Upper lobe of left lung (tissue), 6 donors: ENCODE measurements around the gene LILRB3. TPM values are rescaled to one million over a fixed set of nuclear protein-coding genes. Genes with fewer than 3 reads are reported as not detected.
A peak's percentile ranks its signal among the peaks of the same experiment; 100 is the strongest.
"Not testable (repeated sequence)": the region's sequence is repeated elsewhere in the genome, so short reads cannot be mapped to it uniquely, and the experiment has no call there.

Source experiments
- ATAC-seq, 2 donors: fragments of 200-7000 bp; cut with Tn5 transposase; one replicate each; pipeline ENCODE4 v1.9.1; 2022; ENCODE audit warnings: mild to moderate bottlenecking in 2 of 2, moderate library complexity in 2 of 2; ENCODE audit not compliant: low FRiP score in 2 of 2
- DNase-seq, 2 donors: peaks; one replicate each; pipeline ENCODE4 v3.0.0-alpha.2; 2019 to 2020
- H3K27ac ChIP-seq, 4 donors: fragments of 200-600 bp; sonication (generic); one replicate each; pipeline ENCODE4 v1.5.1; 2016 to 2019
- H3K27me3 ChIP-seq, 4 donors: fragments of 200-600 bp; sonication (generic); one replicate each; pipeline ENCODE4 v1.5.1; 2017 to 2019
- H3K36me3 ChIP-seq, 4 donors: fragments of 200-600 bp; sonication (generic); one replicate each; pipeline ENCODE4 v1.5.1; 2016 to 2019
- H3K4me1 ChIP-seq, 4 donors: fragments of 200-600 bp; sonication (generic); one replicate each; pipeline ENCODE4 v1.5.1; 2018 to 2019
- H3K4me3 ChIP-seq, 4 donors: fragments of 200-600 bp; sonication (generic); one replicate each; pipeline ENCODE4 v1.5.1; 2017 to 2019; ENCODE audit warnings: mild to moderate bottlenecking in 2 of 4, moderate library complexity in 1 of 4
- H3K9me3 ChIP-seq, 4 donors: fragments of 200-600 bp; sonication (generic); one replicate each; pipeline ENCODE4 v1.5.1; 2018 to 2019
- EP300 ChIP-seq, 4 donors: sonication (generic); formaldehyde crosslinking; IDR thresholded peaks; one replicate each; pipeline ENCODE4 v1.5.1; 2017; ENCODE audit warnings: antibody characterized with exemption in 4 of 4, control low read depth in 2 of 4
- POLR2A ChIP-seq, 4 donors: fragments of 450-650 bp; IDR thresholded peaks; one replicate each; pipeline ENCODE4 v1.5.1; 2016 to 2017; ENCODE audit warnings: antibody characterized with exemption in 4 of 4, mild to moderate bottlenecking in 2 of 4
- POLR2AphosphoS5 ChIP-seq, 2 donors: sonication (generic); formaldehyde crosslinking; IDR thresholded peaks; one replicate each; pipeline ENCODE4 v1.5.1; 2017; ENCODE audit warnings: antibody characterized with exemption in 2 of 2
- WGBS, 2 donors: methylation state at CpG; one replicate each; pipeline ENCODE4 v1.1.5; 2017 to 2018; 5-methylcytosine and 5-hydroxymethylcytosine counted together
- total RNA-seq, 6 donors: library from RNA; depleted of rRNA in 4 of 6; stranded (reverse); fragments of >200 nt in 4 of 6; gene quantifications; one replicate each; pipeline versions ENCODE4 v1.1.0 to v1.2.1, GENCODE V29; 2016 to 2021
- TF ChIP-seq, protein P1 (sequence below), 6 experiments: fragments of 450-650 bp in 4 of 6; fragments of 200-600 bp in 2 of 6; sonication (generic) in 2 of 6; IDR thresholded peaks; one replicate each; pipeline ENCODE4 v1.5.1; 2016 to 2019; ENCODE audit warnings: antibody characterized with exemption in 6 of 6
- donor health status: DM: no; HTN: no; CAD: no; lungs with moderate emphysema.
- donor health status: DM: no; HTN: yes; CAD: no; lungs with severe emphysema.

LILRB3 gene
- 100 to 1,000 TPM in 1 of 6 donors, 10 to 100 TPM in 5; 43.4 to 106 (median 70.7) TPM for total RNA-seq

DNA sequence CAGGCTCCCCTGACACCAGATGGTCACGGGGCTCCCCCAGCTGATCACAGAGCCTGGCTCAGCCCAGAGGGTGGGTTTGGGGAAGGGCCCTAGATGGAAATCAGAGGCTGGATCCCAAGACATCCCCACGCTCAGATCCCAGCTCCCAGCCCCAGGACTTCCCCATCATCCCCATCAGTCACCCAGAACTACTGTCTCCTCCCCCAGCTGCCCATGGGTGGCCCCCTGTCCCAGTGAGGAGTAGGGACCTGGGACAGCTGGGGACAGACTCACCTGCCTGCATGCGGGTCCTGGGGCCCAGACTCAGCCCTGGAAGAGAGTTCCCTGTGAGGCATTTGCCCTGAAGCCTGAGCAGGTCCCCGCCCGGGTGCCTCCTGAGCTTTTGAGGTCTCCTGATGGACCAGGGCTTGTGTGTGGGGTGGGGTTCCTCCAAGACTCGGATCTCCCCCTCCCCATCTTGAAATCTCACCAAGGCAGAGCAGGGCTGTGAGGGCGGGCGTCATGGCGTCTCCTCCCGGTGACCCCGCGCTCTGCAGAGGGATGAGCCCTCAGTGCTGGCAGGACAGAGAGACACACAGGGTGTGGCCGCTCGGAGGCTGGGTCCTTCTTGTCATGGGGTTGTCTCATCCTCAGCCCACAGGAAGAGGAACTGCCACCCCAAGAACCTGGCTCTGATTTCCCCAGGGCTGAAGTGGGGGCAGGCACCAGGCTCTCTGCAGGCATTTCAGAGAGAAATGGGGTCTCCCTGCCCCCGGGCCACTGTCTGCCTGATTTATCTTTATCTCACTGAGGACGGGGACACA is at the start of gene LILRB3:
TSS of gene LILRB3 (minus strand) at position 534 of the 803 bp plus-strand sequence. CDS start at position 503, 31 bp downstream.
- DNase-seq (peak in 1 of 2 donors; percentile 87), ATAC-seq (peak; percentile 81 to 88)
- peak in 1 of 4 donors; percentile 48 for TF ChIP-seq POLR2A (IDR thresholded peaks at IDR 0.05)
- peak in 1 of 2 donors; percentile 14 for TF ChIP-seq POLR2AphosphoS5 (IDR thresholded peaks at IDR 0.05)
- not testable (repeated sequence) for H3K27me3 ChIP-seq, H3K9me3 ChIP-seq, H3K4me1 ChIP-seq
- Histone ChIP-seq H3K27ac (peak within 1 kb of the TSS; percentile 67 to 87 (median 82)), H3K4me3 (peak within 1 kb of the TSS in 3 of 4 donors; percentile 22 to 48 (median 34)), H3K36me3 (peaks cover 0 to 19% (median 3%) of the 10 kb centered on the region in 4 donors)
- WGBS, 2 donors = 45 to 66% methylated on average over 12 to 14 of the region's 16 CpGs

DNA sequence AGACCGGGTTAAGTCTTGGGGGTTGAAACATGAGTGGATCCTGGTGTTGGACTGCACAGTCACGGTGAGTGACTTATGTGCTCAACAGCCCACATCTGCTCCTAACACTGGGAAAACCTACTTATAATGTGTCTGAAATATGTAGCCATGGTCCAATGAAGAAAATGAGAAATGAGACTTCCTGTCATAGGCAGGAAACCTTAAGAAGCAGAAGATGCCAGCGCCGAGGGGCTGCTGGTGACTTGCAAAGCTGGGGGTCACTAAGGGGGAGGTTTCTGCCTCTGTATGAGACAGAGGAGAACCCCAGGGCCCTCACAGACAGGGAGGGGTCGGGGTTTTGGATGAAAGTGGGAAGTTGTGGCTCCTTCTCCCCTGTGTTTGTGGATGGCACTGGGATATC is 49.4 kb upstream of the LILRB3 start:
- peak; percentile 36 to 53 for ATAC-seq
- not testable (repeated sequence) for H3K9me3 ChIP-seq, DNase-seq, H3K27me3 ChIP-seq, H3K4me3 ChIP-seq, H3K4me1 ChIP-seq, H3K36me3 ChIP-seq
- peak overlapping the region in 3 of 4 donors; percentile 21 to 56 (median 49) for H3K27ac ChIP-seq
- 57 to 68% methylated on average over 5 of the region's 5 CpGs for WGBS, 2 donors

DNA sequence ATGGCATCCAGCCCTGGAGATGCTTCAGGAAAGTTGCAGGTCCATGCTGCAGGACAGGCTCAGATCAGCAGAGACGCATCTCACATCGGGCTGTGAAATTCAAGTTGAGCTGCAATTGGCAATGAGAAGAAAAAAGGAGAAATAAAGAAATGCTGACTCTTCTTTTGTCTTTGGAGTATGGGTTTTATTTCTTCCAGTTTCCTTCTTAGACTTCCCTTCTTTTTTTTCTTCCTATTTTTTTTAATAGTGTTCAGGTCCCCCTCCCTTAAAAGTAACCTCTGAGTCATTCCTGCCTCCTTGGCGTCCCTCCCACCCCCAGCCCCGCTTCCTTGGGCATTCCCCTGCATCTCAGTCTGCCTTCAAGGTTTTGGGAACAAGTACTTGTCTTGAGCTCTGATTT is 48.8 kb upstream of the LILRB3 start:
- ATAC-seq = peak; percentile 19 to 74
- H3K4me3 ChIP-seq, H3K36me3 ChIP-seq, H3K27me3 ChIP-seq, DNase-seq, H3K4me1 ChIP-seq, H3K9me3 ChIP-seq: not testable (repeated sequence)
- peak overlapping the region in 3 of 4 donors; percentile 48 to 56 (median 56) for H3K27ac ChIP-seq
- 59 to 62% methylated on average over 4 of the region's 4 CpGs for WGBS, 2 donors

DNA sequence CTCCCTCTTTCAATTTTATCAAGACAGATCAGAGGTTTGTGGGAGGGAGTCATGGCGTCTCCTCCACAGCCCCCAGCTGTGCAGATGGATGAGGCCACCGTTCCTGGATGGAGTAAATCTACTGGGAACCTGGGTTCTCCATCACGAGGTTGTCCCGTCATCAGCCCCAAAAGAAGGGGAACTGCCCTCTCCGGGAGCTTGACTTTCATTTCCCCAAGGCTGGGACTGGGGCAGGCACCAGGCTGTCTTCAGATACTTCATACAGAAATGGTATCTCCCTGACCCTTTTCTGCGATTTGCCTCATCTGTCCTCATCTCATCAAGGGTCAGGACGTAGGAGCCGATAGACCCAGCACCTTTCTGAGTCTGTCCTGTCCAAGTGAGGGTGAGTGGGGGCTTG is 48.3 kb upstream of the LILRB3 start:
- Histone ChIP-seq H3K9me3 (no peaks in the 10 kb centered on the region), H3K27me3 (no peaks in the 10 kb centered on the region), H3K36me3 (no peaks in the 10 kb centered on the region), H3K4me1 (no peaks in the 10 kb centered on the region), H3K27ac (peak overlapping the region in 2 of 4 donors; percentile 48 to 56), H3K4me3 (no peak overlapping the region)
- peak; percentile 51 to 88 for ATAC-seq
- peak in 1 of 2 donors; percentile 69 for DNase-seq
- WGBS, 2 donors = 68 to 73% methylated on average over 5 to 8 of the region's 8 CpGs
- TF ChIP-seq, protein P1, sequence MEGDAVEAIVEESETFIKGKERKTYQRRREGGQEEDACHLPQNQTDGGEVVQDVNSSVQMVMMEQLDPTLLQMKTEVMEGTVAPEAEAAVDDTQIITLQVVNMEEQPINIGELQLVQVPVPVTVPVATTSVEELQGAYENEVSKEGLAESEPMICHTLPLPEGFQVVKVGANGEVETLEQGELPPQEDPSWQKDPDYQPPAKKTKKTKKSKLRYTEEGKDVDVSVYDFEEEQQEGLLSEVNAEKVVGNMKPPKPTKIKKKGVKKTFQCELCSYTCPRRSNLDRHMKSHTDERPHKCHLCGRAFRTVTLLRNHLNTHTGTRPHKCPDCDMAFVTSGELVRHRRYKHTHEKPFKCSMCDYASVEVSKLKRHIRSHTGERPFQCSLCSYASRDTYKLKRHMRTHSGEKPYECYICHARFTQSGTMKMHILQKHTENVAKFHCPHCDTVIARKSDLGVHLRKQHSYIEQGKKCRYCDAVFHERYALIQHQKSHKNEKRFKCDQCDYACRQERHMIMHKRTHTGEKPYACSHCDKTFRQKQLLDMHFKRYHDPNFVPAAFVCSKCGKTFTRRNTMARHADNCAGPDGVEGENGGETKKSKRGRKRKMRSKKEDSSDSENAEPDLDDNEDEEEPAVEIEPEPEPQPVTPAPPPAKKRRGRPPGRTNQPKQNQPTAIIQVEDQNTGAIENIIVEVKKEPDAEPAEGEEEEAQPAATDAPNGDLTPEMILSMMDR (IDR thresholded peaks at IDR 0.05) = no peak
- TF ChIP-seq EP300 (IDR thresholded peaks at IDR 0.05) (no peak), POLR2A (IDR thresholded peaks at IDR 0.05) (peak in 1 of 4 donors; percentile 54), POLR2AphosphoS5 (IDR thresholded peaks at IDR 0.05) (peak in 1 of 2 donors; percentile 39)

DNA sequence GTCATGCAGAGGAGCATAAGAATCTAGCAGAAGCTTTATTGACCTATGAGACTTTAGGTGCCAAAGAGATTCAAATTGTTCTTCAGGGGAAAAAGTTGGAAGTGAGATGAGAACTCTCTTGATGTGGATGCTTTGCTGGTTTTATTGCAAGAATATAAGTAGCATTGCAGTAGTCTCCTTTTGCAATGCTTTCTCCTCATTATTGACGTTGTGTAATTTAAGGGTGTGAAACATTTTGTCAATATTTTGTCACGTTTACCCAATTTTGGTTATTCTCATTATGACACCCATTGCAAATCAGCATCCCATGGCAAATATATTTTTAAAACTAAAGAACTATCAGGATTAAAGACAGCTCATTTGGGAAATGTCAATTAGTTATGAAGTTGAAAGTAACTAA is 46.1 kb upstream of the LILRB3 start:
- no peak overlapping the region for H3K27ac ChIP-seq
- H3K36me3 ChIP-seq = no peaks in the 10 kb centered on the region
- DNase-seq (no peak), ATAC-seq (no peak)
- no peak overlapping the region for H3K4me3 ChIP-seq
- 43 to 55% methylated on average over 2 of the region's 2 CpGs for WGBS, 2 donors
- H3K9me3 ChIP-seq = no peaks in the 10 kb centered on the region
- TF ChIP-seq, protein P1 (IDR thresholded peaks at IDR 0.05) = no peak
- TF ChIP-seq POLR2A (IDR thresholded peaks at IDR 0.05) (no peak), EP300 (IDR thresholded peaks at IDR 0.05) (no peak), POLR2AphosphoS5 (IDR thresholded peaks at IDR 0.05) (no peak)
- no peaks in the 10 kb centered on the region for H3K4me1 ChIP-seq
- no peaks in the 10 kb centered on the region for H3K27me3 ChIP-seq

DNA sequence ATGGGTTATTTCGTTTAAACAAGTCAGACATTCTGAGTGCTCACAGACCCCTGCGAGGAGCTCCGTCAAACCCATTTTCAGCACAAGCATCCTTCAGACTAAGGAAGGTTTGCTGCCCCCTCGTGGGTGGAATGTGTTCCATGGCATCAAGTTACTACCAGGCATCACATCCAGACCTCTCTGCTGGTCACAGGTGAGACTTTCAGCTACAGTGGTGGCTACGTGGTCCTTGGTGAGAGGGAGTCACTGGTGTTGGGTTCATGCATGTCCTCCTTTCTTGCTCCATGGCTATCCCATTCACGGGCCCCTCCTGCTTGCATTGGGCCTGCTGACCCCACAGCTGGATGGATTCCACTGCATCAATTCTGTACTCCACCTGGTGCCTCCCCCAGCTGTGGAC is 43.3 kb upstream of the LILRB3 start:
- ATAC-seq (peak; percentile 75 to 76), DNase-seq (peak in 1 of 2 donors; percentile 83)
- Histone ChIP-seq H3K27ac (no peak overlapping the region), H3K4me3 (no peak overlapping the region), H3K9me3 (no peaks in the 10 kb centered on the region), H3K4me1 (no peaks in the 10 kb centered on the region), H3K27me3 (no peaks in the 10 kb centered on the region), H3K36me3 (no peaks in the 10 kb centered on the region)
- 4 to 14% methylated on average over 4 to 6 of the region's 6 CpGs for WGBS, 2 donors
- TF ChIP-seq, protein P1 (IDR thresholded peaks at IDR 0.05) = peak; percentile 53 to 80 (median 62)
- TF ChIP-seq POLR2AphosphoS5 (IDR thresholded peaks at IDR 0.05) (no peak), EP300 (IDR thresholded peaks at IDR 0.05) (no peak), POLR2A (IDR thresholded peaks at IDR 0.05) (no peak)
